GM23338 (cell line): Measurements from ENCODE around the gene GATA5.

Source experiments
- CTCF ChIP-seq, 2 experiments: fragments of 200-600 bp in 1 of 2; sonication (generic) in 1 of 2; conservative IDR thresholded peaks; 2 replicates each; pipeline versions ENCODE4 v1.5.1 to v1.6.1; 2016 to 2017; ENCODE audit warnings: antibody characterized with exemption in 2 of 2, low read depth in 2 of 2, mild to moderate bottlenecking in 2 of 2, moderate library complexity in 1 of 2
- EZH2 ChIP-seq: fragments of 200-600 bp; sonication (generic); IDR thresholded peaks from one replicate; pipeline ENCODE4 v1.8.0; 2017; ENCODE audit warnings: antibody characterized with exemption, mild to moderate bottlenecking, low read depth; ENCODE audit not compliant: unreplicated experiment

DNA sequence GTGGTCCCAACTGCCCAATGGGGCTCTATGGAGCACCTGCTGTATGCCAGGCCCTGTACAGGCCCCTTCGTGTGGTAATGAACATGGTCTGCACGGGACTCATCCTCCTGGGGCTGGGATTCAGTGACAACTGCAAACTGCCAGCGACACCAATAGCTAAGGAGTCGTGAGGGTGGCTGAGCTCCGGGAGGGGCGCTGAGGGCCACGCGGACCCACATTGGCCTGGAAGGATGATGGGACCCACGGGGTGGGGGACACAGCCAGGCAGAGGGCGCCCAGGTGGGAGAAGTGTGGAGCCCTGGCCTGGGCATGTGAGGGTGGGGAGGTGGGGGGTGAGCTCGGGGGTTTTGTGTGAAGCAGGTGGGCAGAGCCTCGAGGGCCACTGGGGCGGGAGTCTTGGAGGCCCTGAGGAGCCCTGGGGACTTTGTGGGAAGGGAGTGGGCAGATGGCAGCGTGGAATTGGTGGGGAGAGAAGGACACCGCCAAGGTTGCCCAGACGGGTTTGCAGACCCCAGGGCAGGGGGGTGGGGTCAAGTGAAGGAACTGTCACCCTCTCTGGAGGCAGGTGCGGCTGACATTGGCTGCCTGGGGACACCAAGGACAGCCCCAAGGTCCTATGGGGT is 22.5 kb downstream of the GATA5 start:
- TF ChIP-seq CTCF (conservative IDR thresholded peaks at IDR 0.05; ENCODE audit: low read depth in 2 of 2), result no peak
- no peak for TF ChIP-seq EZH2
